Kidney (tissue), 14 donors: ENCODE measurements around the gene CD244. TPM values are rescaled to one million over a fixed set of nuclear protein-coding genes. Genes with fewer than 3 reads are reported as not detected.

Experiments used
- DNase-seq, 5 donors: peaks; one replicate each; pipeline ENCODE4 v3.0.0-alpha.2; 2013 to 2020
- FAIRE-seq: peaks from 2 replicates; lab custom pipeline; 2012; peaks lifted over from hg19 to GRCh38; lab: Jason Lieb, UNC
- H3K27ac ChIP-seq, 2 donors: one replicate each; pipeline ENCODE4 v1.7.0; 2013; ENCODE audit warnings: low read depth in 2 of 2, low read length in 2 of 2, inconsistent platforms in 1 of 2
- H3K27me3 ChIP-seq: one replicate; pipeline ENCODE4 v1.7.1; 2013; ENCODE audit warnings: low read length, inconsistent platforms; ENCODE audit not compliant: control insufficient read depth, insufficient read depth
- H3K36me3 ChIP-seq, 3 donors: one replicate each; pipeline versions ENCODE4 v1.7.0 to v1.7.1; 2013; ENCODE audit warnings: low read length in 3 of 3, control low read depth in 1 of 3, inconsistent platforms in 1 of 3; ENCODE audit not compliant: insufficient read depth in 3 of 3, control insufficient read depth in 2 of 3
- H3K4me1 ChIP-seq, 3 donors: one replicate each; pipeline versions ENCODE4 v1.7.0 to v1.7.1; 2013; ENCODE audit warnings: low read length in 3 of 3, inconsistent platforms in 1 of 3, low read depth in 1 of 3; ENCODE audit not compliant: control insufficient read depth in 2 of 3, insufficient read depth in 2 of 3
- H3K4me3 ChIP-seq, 3 donors: one replicate each; pipeline versions ENCODE4 v1.7.0 to v1.8.1; 2013; ENCODE audit warnings: low read length in 3 of 3, control low read depth in 1 of 3, inconsistent platforms in 1 of 3
- H3K9ac ChIP-seq, 3 donors: one replicate each; pipeline versions ENCODE4 v1.7.0 to v1.7.1; 2013; ENCODE audit warnings: low read length in 3 of 3, control low read depth in 1 of 3, inconsistent platforms in 1 of 3
- H3K9me3 ChIP-seq, 3 donors: one replicate each; pipeline versions ENCODE4 v1.7.0 to v1.7.1; 2013; ENCODE audit warnings: low read length in 3 of 3, control low read depth in 1 of 3, inconsistent platforms in 1 of 3; ENCODE audit not compliant: control insufficient read depth in 2 of 3, insufficient read depth in 1 of 3
- CTCF ChIP-seq: IDR thresholded peaks from 3 replicates; pipeline ENCODE4 v1.5.1; 2012; ENCODE audit warnings: mild to moderate bottlenecking, moderate library complexity, borderline replicate concordance; ENCODE audit not compliant: insufficient read depth; ENCODE audit errors: extremely low read depth
- intact Hi-C: fragments of 100-400 bp; cut with DNase I; formaldehyde crosslinking; loops from one replicate; pipeline ENCODE4 v1.11.1; 2022
- polyA plus RNA-seq: library from polyadenylated mRNA; stranded (reverse); fragments of 350-450 nt; fragmentation: Illumina TruSeq; extraction: RNeasy Lipid Tissue Mini Kit (QIAGEN cat#74804); gene quantifications from one replicate; pipeline ENCODE4 v1.2.3, GENCODE V29; 2014; ENCODE audit warnings: low read depth, low replicate concordance; ENCODE audit not compliant: insufficient read depth
- total RNA-seq: library from RNA; stranded (reverse); fragmentation: NEBNext Ultra II Directional; extraction: Animal tissue kit (Norgen Biotek cat#: 25700); gene quantifications from one replicate; pipeline ENCODE4 v1.2.1, GENCODE V29; 2021
- donor health status: control.
- donor health status: control.
- donor health status: control.
- donor health status: control.
- donor health status: control.
- donor health status: DM: yes; HTN: yes; CAD: no.
- donor health status: Normal renal cell carcinoma (clear cell type).

Gene CD244
- total and polyA plus RNA-seq, 2 donors from 2014 or later, result 0.15 to 1.8 TPM

- Histone ChIP-seq H3K27ac (no peak overlapping the region), H3K9me3 (no peaks in the 10 kb centered on the region), H3K4me3 (no peak overlapping the region), H3K27me3 (no peaks in the 10 kb centered on the region), H3K4me1 (no peaks in the 10 kb centered on the region), H3K36me3 (no peaks in the 10 kb centered on the region), H3K9ac (no peak overlapping the region)
- TF ChIP-seq CTCF, result no peak
- DNase-seq (no peak), FAIRE-seq (no peak)
- intact Hi-C loops, result no loop called here
Measured at GRCh38 chr1:160838888-160839287, 23.8 kb downstream of the CD244 start.

DNA sequence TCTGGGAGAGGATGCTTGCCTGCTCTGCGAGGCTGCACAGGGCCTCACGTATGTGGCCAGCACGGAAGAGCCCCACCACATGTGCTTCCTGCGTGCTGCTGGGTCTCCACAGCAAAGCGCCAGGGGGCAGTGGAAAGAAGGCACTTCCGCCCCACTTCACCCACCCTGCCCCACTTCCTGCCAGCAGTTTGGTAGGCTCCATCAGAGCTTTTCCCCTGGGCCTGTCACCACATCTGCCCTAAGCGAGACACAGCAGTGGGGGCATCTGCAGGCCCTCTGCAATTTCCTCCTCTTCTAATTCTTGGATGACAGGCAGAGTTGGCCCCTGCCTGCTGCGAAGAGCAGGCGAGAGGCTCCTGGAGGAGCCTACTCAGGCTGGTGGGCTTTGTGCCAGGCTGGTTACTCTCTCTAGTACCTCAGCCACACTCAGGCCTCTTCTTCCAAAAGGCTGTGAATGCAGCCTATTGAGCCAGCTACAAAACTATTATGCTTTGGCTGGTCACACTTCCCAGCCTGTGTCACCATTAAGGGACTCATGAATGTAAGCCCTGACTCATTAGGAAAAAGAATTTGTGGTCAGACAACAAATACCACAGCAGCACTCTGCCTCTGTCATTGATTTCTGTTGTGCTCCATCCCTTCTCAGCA is 25.0 kb downstream of the CD244 start:
- H3K9me3 ChIP-seq, result no peaks in the 10 kb centered on the region
- H3K27ac ChIP-seq, result no peak overlapping the region
- H3K36me3 ChIP-seq, result no peaks in the 10 kb centered on the region
- intact Hi-C loops, result no loop called here
- no peaks in the 10 kb centered on the region for H3K4me1 ChIP-seq
- peak in 2 of 5 donors; percentile 2 to 84 for DNase-seq
- no peak for TF ChIP-seq CTCF
- H3K9ac ChIP-seq, result no peak overlapping the region
- no peaks in the 10 kb centered on the region for H3K27me3 ChIP-seq
- no peak overlapping the region for H3K4me3 ChIP-seq
- FAIRE-seq, result no peak

DNA sequence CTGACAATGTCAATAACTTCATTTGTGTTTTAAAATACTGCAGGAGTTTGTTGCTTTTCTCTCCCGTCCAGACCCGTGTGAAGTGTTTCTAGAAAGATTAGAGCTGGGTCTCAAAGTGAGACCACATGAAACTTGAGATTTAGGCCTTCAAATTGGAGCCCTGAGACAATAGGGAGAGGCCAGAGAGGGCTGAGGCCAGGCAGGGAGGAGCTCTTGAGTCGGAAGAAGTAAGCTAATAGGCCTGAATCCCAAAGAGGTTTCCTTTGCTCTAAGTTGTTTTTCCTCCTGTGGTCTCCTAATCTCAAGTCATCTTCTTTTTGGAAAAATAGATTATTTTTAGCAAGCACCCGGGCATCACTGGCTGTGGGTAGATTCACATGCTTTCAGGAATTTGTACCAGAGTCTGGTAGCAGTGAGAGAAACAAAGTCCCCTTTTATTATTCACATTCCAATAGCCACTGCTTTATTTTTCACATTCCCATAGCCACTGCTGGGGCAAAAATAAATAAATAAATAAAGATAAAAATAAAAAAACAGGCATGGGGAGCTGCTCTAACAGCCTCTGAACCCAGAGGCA is 25.6 kb downstream of the CD244 start:
- Histone ChIP-seq H3K27ac (no peak overlapping the region), H3K9me3 (no peaks in the 10 kb centered on the region), H3K4me3 (no peak overlapping the region), H3K4me1 (no peaks in the 10 kb centered on the region), H3K9ac (no peak overlapping the region), H3K27me3 (no peaks in the 10 kb centered on the region), H3K36me3 (no peaks in the 10 kb centered on the region)
- TF ChIP-seq CTCF, result no peak
- no peak for FAIRE-seq
- DNase-seq, result no peak
- intact Hi-C loops, result no loop called here

DNA sequence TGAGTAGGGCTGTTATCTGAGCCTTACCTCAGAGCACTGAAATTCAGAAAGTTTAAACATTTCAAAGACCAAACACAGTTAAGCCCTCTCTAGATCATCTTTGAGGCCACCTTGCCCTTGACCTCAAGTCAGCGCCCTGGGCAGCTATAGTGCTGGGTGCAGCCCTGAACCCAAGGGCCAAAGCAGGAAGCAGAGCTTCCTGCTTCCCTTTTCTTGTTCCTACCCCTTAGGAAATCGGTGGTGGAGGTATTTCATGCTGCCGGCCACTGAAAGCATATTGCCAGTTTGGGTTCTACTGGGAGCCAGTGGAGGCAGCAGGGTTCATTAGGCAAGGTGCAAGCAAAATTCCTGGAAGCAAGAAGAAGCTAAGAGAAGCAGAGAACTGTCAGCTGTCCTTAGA is 26.1 kb downstream of the CD244 start:
- H3K9ac ChIP-seq, result no peak overlapping the region
- no peak for DNase-seq
- no peaks in the 10 kb centered on the region for H3K27me3 ChIP-seq
- no peaks in the 10 kb centered on the region for H3K9me3 ChIP-seq
- H3K4me1 ChIP-seq, result no peaks in the 10 kb centered on the region
- H3K4me3 ChIP-seq, result no peak overlapping the region
- no peak for FAIRE-seq
- H3K27ac ChIP-seq, result no peak overlapping the region
- no peak for TF ChIP-seq CTCF
- intact Hi-C loops, result no loop called here
- no peaks in the 10 kb centered on the region for H3K36me3 ChIP-seq
